GM19023 (cell line): ENCODE data around the gene AKR1C4.

ENCODE experiments used
- ATAC-seq: cut with Tn5 transposase; IDR thresholded peaks from one replicate; pipeline ENCODE4 v1.9.1; 2021; ENCODE audit warnings: mild to moderate bottlenecking, moderate library complexity; ENCODE audit not compliant: unreplicated experiment

Gene AKR1C4

DNA sequence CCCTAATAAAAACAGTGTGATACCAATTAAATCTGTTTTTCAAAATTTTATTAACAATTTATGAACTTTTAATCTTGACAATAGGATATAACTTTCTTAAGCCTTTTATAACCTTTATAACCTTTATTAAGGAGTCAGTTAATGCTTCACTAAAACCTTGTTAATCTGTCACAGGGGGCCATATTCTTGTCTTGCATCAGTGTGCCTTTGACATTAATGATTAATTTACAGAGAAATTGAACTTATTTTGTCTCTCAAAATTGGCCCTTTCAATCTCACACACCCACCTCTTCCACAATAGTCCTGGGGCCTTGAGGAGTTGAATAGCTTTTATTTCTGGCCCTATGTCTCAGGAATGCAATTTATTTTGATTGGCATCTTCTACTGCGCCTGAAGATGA is 68.5 kb downstream of the AKR1C4 start:
- ATAC-seq: no peak

DNA sequence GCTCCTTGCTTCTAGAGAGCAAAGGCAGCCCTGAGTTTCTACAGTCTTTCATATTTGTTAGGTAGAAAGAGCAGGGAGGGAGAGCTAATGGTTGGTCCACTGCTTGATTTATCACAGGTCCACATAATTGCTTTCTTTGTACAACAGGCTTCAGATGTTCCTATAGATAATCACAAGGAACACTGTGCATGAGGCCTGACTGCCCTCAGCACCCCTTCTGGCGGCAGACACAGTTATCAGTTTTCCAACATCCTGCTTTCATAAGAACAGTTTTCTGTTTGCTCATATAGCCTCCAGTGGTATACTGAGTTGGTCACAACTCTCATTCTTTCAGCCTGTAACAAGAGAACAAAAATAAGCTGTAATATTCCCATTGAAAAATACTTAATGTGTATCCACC is 69.7 kb downstream of the AKR1C4 start:
- ATAC-seq: no peak

- ATAC-seq: no peak
These were observed 70.2 kb downstream of the AKR1C4 start for GRCh38 chr10:5266804-5267203.

DNA sequence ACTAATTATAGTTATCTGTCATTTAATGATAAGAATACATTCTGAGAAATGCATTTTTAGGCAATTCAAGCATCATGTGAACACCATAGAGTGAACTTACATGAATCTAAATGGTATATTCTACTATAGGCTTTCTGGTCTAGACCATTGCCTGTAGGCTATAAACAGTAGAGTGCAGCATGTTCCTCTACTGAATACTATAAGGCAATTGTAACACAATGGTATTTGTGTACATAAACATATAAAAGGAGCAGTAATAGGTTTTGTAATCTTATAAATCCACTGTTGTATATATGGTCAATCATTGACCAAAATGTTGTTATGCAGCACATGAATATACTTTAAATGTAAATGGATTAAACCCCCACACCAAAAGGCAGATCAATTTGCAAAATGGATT is 71.6 kb downstream of the AKR1C4 start:
- ATAC-seq: no peak
